HepG2 (cell line): ENCODE data around the gene SLC2A11. TPM values are rescaled to one million over a fixed set of nuclear protein-coding genes. Genes with fewer than 3 reads are reported as not detected.

ENCODE experiments used
- AGO1 ChIP-seq: fragments of 200-400 bp; formaldehyde crosslinking; IDR thresholded peaks from 2 replicates; pipeline ENCODE4 v1.6.1; 2017; ENCODE audit warnings: mild to moderate bottlenecking, low read depth, low read length, moderate library complexity; ENCODE audit not compliant: poor library complexity, severe bottlenecking
- ATF7-NPFF ChIP-seq: sonication (generic); formaldehyde crosslinking; IDR thresholded peaks from 2 replicates; pipeline ENCODE4 v1.8.1; 2023; ENCODE audit warnings: mild to moderate bottlenecking, low read depth, missing genetic modification reagents, moderate library complexity
- CCDC6 ChIP-seq: sonication (generic); formaldehyde crosslinking; IDR thresholded peaks from 2 replicates; pipeline ENCODE4 v1.8.1; 2022; ENCODE audit warnings: mild to moderate bottlenecking, missing genetic modification reagents, moderate library complexity
- MAFG ChIP-seq: sonication (generic); formaldehyde crosslinking; IDR thresholded peaks from 2 replicates; pipeline ENCODE4 v1.5.1; 2020; ENCODE audit warnings: mild to moderate bottlenecking, missing genetic modification reagents
- MAZ ChIP-seq, 2 experiments: sonication (generic) in 1 of 2; formaldehyde crosslinking in 1 of 2; IDR thresholded peaks; 2 replicates each; pipeline versions ENCODE4 v1.5.0 to v1.6.1; 2012 to 2020; ENCODE audit warnings: low read depth in 2 of 2, mild to moderate bottlenecking in 2 of 2, borderline replicate concordance in 1 of 2, improper control_type of control experiment in 1 of 2, low read length in 1 of 2, missing genetic modification reagents in 1 of 2, moderate library complexity in 1 of 2
- MEIS1 ChIP-seq: sonication (generic); formaldehyde crosslinking; IDR thresholded peaks from 2 replicates; pipeline ENCODE4 v1.9.0; 2021; ENCODE audit warnings: mild to moderate bottlenecking, missing genetic modification reagents, moderate library complexity, borderline replicate concordance
- NFKBIZ ChIP-seq: IDR thresholded peaks from 2 replicates; pipeline ENCODE4 v1.6.1; 2018; ENCODE audit warnings: missing genetic modification reagents, missing compliant biosample characterization
- PAWR ChIP-seq: sonication (generic); formaldehyde crosslinking; IDR thresholded peaks from 2 replicates; pipeline ENCODE4 v1.4.0; 2020; ENCODE audit warnings: missing genetic modification reagents, mild to moderate bottlenecking, borderline replicate concordance
- RBAK ChIP-seq: sonication (generic); formaldehyde crosslinking; IDR thresholded peaks from 2 replicates; pipeline ENCODE4 v1.5.1; 2020; ENCODE audit warnings: mild to moderate bottlenecking, missing genetic modification reagents
- SRF ChIP-seq: IDR thresholded peaks from 2 replicates; pipeline ENCODE4 v1.6.1; 2011; ENCODE audit warnings: mild to moderate bottlenecking, low read depth, low read length, moderate library complexity
- TOPORS ChIP-seq: sonication (generic); formaldehyde crosslinking; IDR thresholded peaks from 2 replicates; pipeline ENCODE4 v1.8.0; 2023; ENCODE audit warnings: mild to moderate bottlenecking, missing genetic modification reagents
- XRCC5 ChIP-seq: fragments of 200-400 bp; formaldehyde crosslinking; optimal IDR thresholded peaks from 2 replicates; pipeline ENCODE3; 2017; ENCODE audit warnings: mild to moderate bottlenecking, low read length
- ZFP36L1 ChIP-seq: sonication (generic); formaldehyde crosslinking; IDR thresholded peaks from 2 replicates; pipeline ENCODE4 v1.8.0; 2022; ENCODE audit warnings: mild to moderate bottlenecking, missing genetic modification reagents, moderate library complexity
- ZKSCAN8 ChIP-seq: IDR thresholded peaks from 2 replicates; pipeline ENCODE4 v1.6.1; 2016; ENCODE audit warnings: borderline replicate concordance, missing genetic modification reagents, missing compliant biosample characterization
- ZNF138 ChIP-seq: sonication (generic); formaldehyde crosslinking; IDR thresholded peaks from 2 replicates; pipeline ENCODE4 v1.5.0; 2020; ENCODE audit warnings: mild to moderate bottlenecking, low read depth, missing genetic modification reagents
- ZNF225 ChIP-seq: sonication (generic); formaldehyde crosslinking; IDR thresholded peaks from 2 replicates; pipeline ENCODE4 v1.4.0; 2020; ENCODE audit warnings: mild to moderate bottlenecking, missing genetic modification reagents
- ZNF549 ChIP-seq: sonication (generic); formaldehyde crosslinking; IDR thresholded peaks from 2 replicates; pipeline ENCODE4 v1.5.0; 2020; ENCODE audit warnings: missing genetic modification reagents
- ZNF780A ChIP-seq: sonication (generic); formaldehyde crosslinking; IDR thresholded peaks from 2 replicates; pipeline ENCODE4 v1.8.0; 2022; ENCODE audit warnings: mild to moderate bottlenecking, missing genetic modification reagents, moderate library complexity
- ZNF790 ChIP-seq: sonication (generic); formaldehyde crosslinking; IDR thresholded peaks from 2 replicates; pipeline ENCODE4 v1.8.0; 2022; ENCODE audit warnings: missing genetic modification reagents, mild to moderate bottlenecking, borderline replicate concordance
- polyA plus RNA-seq, 8 experiments: library from polyadenylated mRNA; depleted of rRNA in 3 of 8; stranded (reverse) in 7 of 8; unstranded in 1 of 8; fragments of >200 nt; fragmentation: Illumina TruSeq in 4 of 8; extraction: Trizol in 4 of 8; gene quantifications; 2 replicates each; pipeline versions ENCODE4 v1.2.1 to v1.2.3, GENCODE V29; 2011 to 2016; ENCODE audit warnings: low read depth in 4 of 8, missing spikeins in 1 of 8, mixed read lengths in 1 of 8; ENCODE audit not compliant: insufficient read depth in 1 of 8
- total RNA-seq, 5 experiments: library from RNA; depleted of rRNA; stranded (reverse); fragments of >200 nt; fragmentation: Illumina TruSeq; extraction: Trizol; gene quantifications; 2 replicates each; pipeline ENCODE4 v1.2.3, GENCODE V29; 2016; ENCODE audit warnings: low read depth in 1 of 5
- TF ChIP-seq, protein P1 (sequence below): sonication (generic); formaldehyde crosslinking; IDR thresholded peaks from 2 replicates; pipeline ENCODE4 v1.5.1; 2020; ENCODE audit warnings: mild to moderate bottlenecking, missing genetic modification reagents, moderate library complexity
- TF ChIP-seq, protein P2 (sequence below): sonication (generic); formaldehyde crosslinking; IDR thresholded peaks from 2 replicates; pipeline ENCODE4 v1.4.0; 2020; ENCODE audit warnings: missing genetic modification reagents
- TF ChIP-seq, protein P3 (sequence below): sonication (generic); formaldehyde crosslinking; IDR thresholded peaks from 2 replicates; pipeline ENCODE4 v1.4.0; 2020; ENCODE audit warnings: missing genetic modification reagents

The SLC2A11 gene
- total and polyA plus RNA-seq, 2 of the 13 experiments (the other 11 are each of a cell fraction or from before 2014, with no cell fraction given), result 15.2 to 15.4 TPM

DNA sequence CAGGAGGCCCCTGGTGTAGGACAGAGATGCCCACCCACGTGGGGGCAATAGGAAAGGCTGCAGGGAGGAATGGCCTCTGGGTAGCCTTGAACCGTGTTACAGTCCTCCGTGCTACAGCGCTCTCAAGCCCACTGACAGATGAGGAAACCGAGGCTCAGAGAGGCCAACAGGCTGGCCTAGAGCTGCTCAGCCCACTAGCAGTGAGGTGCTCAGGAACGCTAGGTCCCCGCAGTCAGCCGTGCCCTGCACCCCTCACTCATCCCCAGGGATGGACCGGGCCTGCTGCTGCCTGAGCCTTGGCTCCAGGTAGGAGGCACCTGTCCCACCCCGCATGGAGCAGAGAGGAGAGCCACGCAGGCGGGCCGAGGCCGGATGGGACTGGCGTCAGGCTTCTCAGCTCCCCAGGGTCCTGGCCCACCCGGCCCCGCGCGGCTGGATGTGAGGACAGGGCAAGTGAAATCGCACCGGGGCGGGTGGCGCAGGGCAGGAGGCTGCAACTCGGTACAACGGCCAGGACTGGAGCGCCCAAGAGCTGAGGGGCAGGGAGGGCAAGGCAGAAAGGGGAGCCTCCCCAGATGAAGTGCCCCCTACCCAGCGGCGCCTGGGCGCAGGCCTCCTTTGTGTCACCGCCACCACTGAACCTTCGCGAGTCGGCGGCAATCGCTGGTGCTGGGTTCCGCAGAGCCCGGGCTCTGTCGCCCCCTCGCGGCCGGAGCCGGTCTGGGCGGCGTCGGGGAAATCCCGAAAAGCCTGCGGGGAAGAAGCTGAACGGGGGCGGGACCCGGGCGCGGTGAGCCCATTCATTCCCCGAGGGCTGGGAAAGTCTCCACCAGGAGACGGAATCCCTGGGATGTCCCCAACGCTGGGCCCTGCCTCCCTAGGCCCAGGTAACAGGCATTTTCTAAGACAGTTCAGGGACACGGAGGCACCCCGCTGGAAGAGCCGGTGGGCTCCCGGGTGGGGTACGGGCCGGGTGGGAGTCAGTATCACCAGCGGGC is 8.4 kb upstream of the SLC2A11 start (continued):
- no peak for TF ChIP-seq CCDC6 (CRISPR knock-in tag)
- no peak for TF ChIP-seq MAFG (CRISPR knock-in tag)
- TF ChIP-seq PAWR (CRISPR knock-in tag), result no peak; the same call in 1 of the 2 replicates
- peak; percentile 65 for TF ChIP-seq MEIS1 (CRISPR knock-in tag)
- peak; percentile 69; the same call in 1 of the 2 replicates for TF ChIP-seq ZFP36L1 (CRISPR knock-in tag)
- no peak for TF ChIP-seq ZNF138 (CRISPR knock-in tag)
- no peak for TF ChIP-seq SRF
- TF ChIP-seq, protein P1, sequence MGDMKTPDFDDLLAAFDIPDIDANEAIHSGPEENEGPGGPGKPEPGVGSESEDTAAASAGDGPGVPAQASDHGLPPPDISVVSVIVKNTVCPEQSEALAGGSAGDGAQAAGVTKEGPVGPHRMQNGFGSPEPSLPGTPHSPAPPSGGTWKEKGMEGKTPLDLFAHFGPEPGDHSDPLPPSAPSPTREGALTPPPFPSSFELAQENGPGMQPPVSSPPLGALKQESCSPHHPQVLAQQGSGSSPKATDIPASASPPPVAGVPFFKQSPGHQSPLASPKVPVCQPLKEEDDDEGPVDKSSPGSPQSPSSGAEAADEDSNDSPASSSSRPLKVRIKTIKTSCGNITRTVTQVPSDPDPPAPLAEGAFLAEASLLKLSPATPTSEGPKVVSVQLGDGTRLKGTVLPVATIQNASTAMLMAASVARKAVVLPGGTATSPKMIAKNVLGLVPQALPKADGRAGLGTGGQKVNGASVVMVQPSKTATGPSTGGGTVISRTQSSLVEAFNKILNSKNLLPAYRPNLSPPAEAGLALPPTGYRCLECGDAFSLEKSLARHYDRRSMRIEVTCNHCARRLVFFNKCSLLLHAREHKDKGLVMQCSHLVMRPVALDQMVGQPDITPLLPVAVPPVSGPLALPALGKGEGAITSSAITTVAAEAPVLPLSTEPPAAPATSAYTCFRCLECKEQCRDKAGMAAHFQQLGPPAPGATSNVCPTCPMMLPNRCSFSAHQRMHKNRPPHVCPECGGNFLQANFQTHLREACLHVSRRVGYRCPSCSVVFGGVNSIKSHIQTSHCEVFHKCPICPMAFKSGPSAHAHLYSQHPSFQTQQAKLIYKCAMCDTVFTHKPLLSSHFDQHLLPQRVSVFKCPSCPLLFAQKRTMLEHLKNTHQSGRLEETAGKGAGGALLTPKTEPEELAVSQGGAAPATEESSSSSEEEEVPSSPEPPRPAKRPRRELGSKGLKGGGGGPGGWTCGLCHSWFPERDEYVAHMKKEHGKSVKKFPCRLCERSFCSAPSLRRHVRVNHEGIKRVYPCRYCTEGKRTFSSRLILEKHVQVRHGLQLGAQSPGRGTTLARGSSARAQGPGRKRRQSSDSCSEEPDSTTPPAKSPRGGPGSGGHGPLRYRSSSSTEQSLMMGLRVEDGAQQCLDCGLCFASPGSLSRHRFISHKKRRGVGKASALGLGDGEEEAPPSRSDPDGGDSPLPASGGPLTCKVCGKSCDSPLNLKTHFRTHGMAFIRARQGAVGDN, result peak; percentile 87
- TF ChIP-seq ATF7-NPFF, result 0 out of 2 replicates have a peak, but pooled peaks have one; percentile 1
- TF ChIP-seq AGO1, result no peak
- peak; percentile 86 for TF ChIP-seq XRCC5
- TF ChIP-seq RBAK (CRISPR knock-in tag), result no peak
- no peak for TF ChIP-seq TOPORS (CRISPR knock-in tag)
- no peak for TF ChIP-seq ZNF790 (CRISPR knock-in tag)
- no peak for TF ChIP-seq ZNF225 (CRISPR knock-in tag)
- no peak for TF ChIP-seq NFKBIZ (CRISPR knock-in tag)
- TF ChIP-seq, protein P2, sequence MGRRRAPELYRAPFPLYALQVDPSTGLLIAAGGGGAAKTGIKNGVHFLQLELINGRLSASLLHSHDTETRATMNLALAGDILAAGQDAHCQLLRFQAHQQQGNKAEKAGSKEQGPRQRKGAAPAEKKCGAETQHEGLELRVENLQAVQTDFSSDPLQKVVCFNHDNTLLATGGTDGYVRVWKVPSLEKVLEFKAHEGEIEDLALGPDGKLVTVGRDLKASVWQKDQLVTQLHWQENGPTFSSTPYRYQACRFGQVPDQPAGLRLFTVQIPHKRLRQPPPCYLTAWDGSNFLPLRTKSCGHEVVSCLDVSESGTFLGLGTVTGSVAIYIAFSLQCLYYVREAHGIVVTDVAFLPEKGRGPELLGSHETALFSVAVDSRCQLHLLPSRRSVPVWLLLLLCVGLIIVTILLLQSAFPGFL (CRISPR knock-in tag), result no peak
- TF ChIP-seq ZNF780A (CRISPR knock-in tag), result no peak
- TF ChIP-seq MAZ (IDR thresholded peaks at IDR 0.05; ENCODE audit: borderline replicate concordance, low read depth, low read length), result peak; percentile 31; the same call in 1 of the 2 replicates
- no peak; the same call in 1 of the 2 replicates for TF ChIP-seq MAZ (CRISPR knock-in tag; IDR thresholded peaks at IDR 0.05; ENCODE audit: low read depth)
- TF ChIP-seq, protein P3, sequence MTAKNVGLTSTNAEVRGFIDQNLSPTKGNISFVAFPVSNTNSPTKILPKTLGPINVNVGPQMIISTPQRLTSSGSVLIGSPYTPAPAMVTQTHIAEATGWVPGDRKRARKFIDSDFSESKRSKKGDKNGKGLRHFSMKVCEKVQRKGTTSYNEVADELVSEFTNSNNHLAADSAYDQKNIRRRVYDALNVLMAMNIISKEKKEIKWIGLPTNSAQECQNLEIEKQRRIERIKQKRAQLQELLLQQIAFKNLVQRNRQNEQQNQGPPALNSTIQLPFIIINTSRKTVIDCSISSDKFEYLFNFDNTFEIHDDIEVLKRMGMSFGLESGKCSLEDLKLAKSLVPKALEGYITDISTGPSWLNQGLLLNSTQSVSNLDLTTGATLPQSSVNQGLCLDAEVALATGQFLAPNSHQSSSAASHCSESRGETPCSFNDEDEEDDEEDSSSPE (CRISPR knock-in tag), result peak; percentile 74
- TF ChIP-seq ZKSCAN8 (CRISPR knock-in tag), result peak; percentile 67; the same call in 1 of the 2 replicates
- TF ChIP-seq ZNF549 (CRISPR knock-in tag), result no peak
